SW480 (cell line): ENCODE results near the gene ZSCAN20.

Source experiments
- DNase-seq: peaks from one replicate; pipeline ENCODE4 v3.0.0-alpha.2; 2016; ENCODE audit warnings: low spot score

Gene ZSCAN20

DNA sequence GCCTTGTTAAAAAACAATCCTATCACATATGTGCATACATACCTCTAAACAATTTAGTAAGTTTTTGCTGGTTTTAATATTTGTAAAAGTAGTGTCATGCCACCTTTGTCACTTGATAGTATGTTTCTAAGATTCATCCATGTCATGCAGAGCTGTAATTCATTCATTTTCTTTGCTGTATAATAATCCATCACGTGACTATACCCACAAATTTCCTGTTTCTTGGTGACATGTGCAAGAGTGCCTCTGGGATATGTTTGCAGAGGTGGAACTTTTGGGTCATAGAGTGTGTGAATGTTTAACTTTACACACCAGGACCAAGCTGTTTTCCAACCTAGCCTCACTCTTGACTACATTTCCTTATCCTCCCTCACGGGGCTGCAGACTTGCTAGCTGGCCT is 62.9 kb downstream of the ZSCAN20 start:
- no peak for DNase-seq

GRCh38 chr1:33537885-33538284 is 65.4 kb downstream of the ZSCAN20 start:
- DNase-seq: no peak

GRCh38 chr1:33541966-33542365 is 69.5 kb downstream of the ZSCAN20 start:
- no peak for DNase-seq
